Spleen (tissue), 13 donors: ENCODE data around the gene ZNF839. TPM values are rescaled to one million over a fixed set of nuclear protein-coding genes. Genes with fewer than 3 reads are reported as not detected.

Source experiments
- DNase-seq: peaks from one replicate; pipeline ENCODE4 v3.0.0-alpha.2; 2020
- H3K27ac ChIP-seq, 8 donors: fragments of 200-600 bp; sonication (generic) in 7 of 8; 1 replicate in 4 of 8; 2 replicates in 4 of 8; pipeline versions ENCODE4 v1.5.0 to v1.8.0; 2016 to 2021; ENCODE audit warnings: inconsistent platforms in 4 of 8, mild to moderate bottlenecking in 4 of 8, moderate library complexity in 1 of 8
- H3K27me3 ChIP-seq, 7 donors: fragments of 200-600 bp; sonication (generic) in 6 of 7; replicated peaks in 1 of 7; 1 replicate in 4 of 7; 2 replicates in 3 of 7; pipeline versions ENCODE4 v1.5.0 to v1.8.0; 2016 to 2021; ENCODE audit warnings: inconsistent platforms in 3 of 7, mild to moderate bottlenecking in 1 of 7
- H3K36me3 ChIP-seq, 6 donors: fragments of 200-600 bp; sonication (generic) in 5 of 6; 1 replicate in 4 of 6; 2 replicates in 2 of 6; pipeline versions ENCODE4 v1.5.0 to v1.8.0; 2016 to 2021; ENCODE audit warnings: inconsistent platforms in 2 of 6
- H3K4me1 ChIP-seq, 6 donors: fragments of 200-600 bp; sonication (generic) in 5 of 6; 1 replicate in 3 of 6; 2 replicates in 3 of 6; pipeline versions ENCODE4 v1.5.0 to v1.8.0; 2016 to 2021; ENCODE audit warnings: inconsistent platforms in 3 of 6
- H3K4me3 ChIP-seq, 8 donors: fragments of 200-600 bp; sonication (generic) in 7 of 8; 1 replicate in 4 of 8; 2 replicates in 4 of 8; pipeline versions ENCODE4 v1.5.0 to v1.8.0; 2016 to 2021; ENCODE audit warnings: inconsistent platforms in 4 of 8, mild to moderate bottlenecking in 4 of 8, moderate library complexity in 2 of 8
- H3K9me3 ChIP-seq, 8 donors: fragments of 200-600 bp; sonication (generic) in 7 of 8; 1 replicate in 4 of 8; 2 replicates in 4 of 8; pipeline versions ENCODE4 v1.5.0 to v1.8.0; 2016 to 2021; ENCODE audit warnings: inconsistent platforms in 4 of 8
- CTCF ChIP-seq, 11 experiments: fragments of 200-600 bp in 7 of 11; fragments of 450-650 bp in 4 of 11; sonication (generic) in 4 of 11; IDR thresholded peaks in 8 of 11; conservative IDR thresholded peaks in 3 of 11; 1 replicate in 7 of 11; 2 replicates in 4 of 11; pipeline versions ENCODE4 v1.4.0 to v1.8.0; 2016 to 2021; ENCODE audit warnings: antibody characterized with exemption in 11 of 11, inconsistent platforms in 4 of 11, mild to moderate bottlenecking in 1 of 11
- POLR2A ChIP-seq, 3 donors: fragments of 450-650 bp; IDR thresholded peaks; one replicate each; pipeline ENCODE4 v1.5.1; 2017; ENCODE audit warnings: antibody characterized with exemption in 3 of 3, mild to moderate bottlenecking in 1 of 3
- POLR2AphosphoS5 ChIP-seq, 3 donors: sonication (generic); formaldehyde crosslinking; IDR thresholded peaks; one replicate each; pipeline ENCODE4 v1.5.1; 2017; ENCODE audit warnings: antibody characterized with exemption in 3 of 3
- WGBS, 5 donors: extraction: QIAGEN DNeasy Blood & Tissue Kit in 3 of 5; methylation state at CpG; one replicate each; pipeline versions ENCODE4 v1.1.5 to v1.1.7; 2013 to 2018; 5-methylcytosine and 5-hydroxymethylcytosine counted together
- intact Hi-C: fragments of 100-400 bp; cut with DNase I; formaldehyde crosslinking; loops from one replicate; pipeline ENCODE4 v1.15.0; 2023; ENCODE audit warnings: low total_unique reads
- long read RNA-seq, 2 donors: transcript quantifications; one replicate each; lab custom pipeline, GENCODE V29; 2026
- polyA plus RNA-seq, 3 donors: library from polyadenylated mRNA; stranded (reverse); fragments of 200-250 nt; gene quantifications; one replicate each; pipeline ENCODE4 v1.2.1, GENCODE V29; 2013
- total RNA-seq, 7 donors: library from RNA; depleted of rRNA in 3 of 7; stranded (reverse); fragments of >200 nt in 3 of 7; fragmentation: NEBNext Ultra II Directional in 4 of 7; extraction: Animal tissue kit (Norgen Biotek cat#: 25700) in 4 of 7; gene quantifications; one replicate each; pipeline versions ENCODE4 v1.1.0 to v1.2.1, GENCODE V29; 2016 to 2021
- donor health status: healthy with polysubstance abuse.
- donor health status: DM: no; HTN: no; CAD: no; lungs with moderate emphysema.
- donor health status: DM: no; HTN: no; CAD: no.
- donor health status: Bipolar disorder and iron deficiency.
- donor health status: healthy.
- donor health status: DM: no; HTN: no; CAD: no.
- donor health status: DM: yes; HTN: yes; CAD: no.

ZNF839 gene
- 10 to 100 TPM; 12.9 to 22.5 (median 17.2) TPM for total RNA-seq
- polyA plus RNA-seq = 10 to 100 TPM; 10.3 to 28.5 (median 18.6) TPM
- long read RNA-seq, donor 1 = 0 reads
- long read RNA-seq, donor 2, partial matches to known transcripts = 0 of 1 reads
- long read RNA-seq, donor 2, other reads (novel, unspliced or antisense) = 0 of 1 reads

- 0 to 1% (median 0%) methylated on average over 17 to 71 of the region's 71 CpGs for WGBS, 5 donors
- Histone ChIP-seq H3K27me3 (no peaks in the 10 kb centered on the region), H3K27ac (peak within 1 kb of the TSS; percentile 92 to 98 (median 95)), H3K4me3 (peak within 1 kb of the TSS; percentile 60 to 88 (median 70)), H3K9me3 (no peaks in the 10 kb centered on the region), H3K4me1 (peaks cover 15 to 83% (median 53%) of the 10 kb centered on the region in 6 donors), H3K36me3 (peaks cover 0 to 9% (median 0%) of the 10 kb centered on the region in 6 donors)
- peak; percentile 98 for DNase-seq
- intact Hi-C loops = loop anchor here (10.0 kb wide), 2 partner anchors 85 to 225 kb away; no protein-coding TSS in a partner anchor
- TF ChIP-seq POLR2AphosphoS5 (IDR thresholded peaks at IDR 0.05) = peak; percentile 82 to 91 (median 88)
- TF ChIP-seq POLR2A (IDR thresholded peaks at IDR 0.05) = no peak
Observed at GRCh38 chr14:102319351-102320032, at the start of gene ZNF839. Gene ZNF839, plus strand, starts transcription at chr14:102319746. Its CDS starts 20 bp downstream, at chr14:102319766.

GRCh38 chr14:102272392-102272791, 47.2 kb upstream of the ZNF839 start:
- no peaks in the 10 kb centered on the region for H3K36me3 ChIP-seq
- H3K9me3 ChIP-seq = no peaks in the 10 kb centered on the region
- H3K27ac ChIP-seq = no peak overlapping the region
- intact Hi-C loops = no loop called here
- no peak for DNase-seq
- no peaks in the 10 kb centered on the region for H3K27me3 ChIP-seq
- TF ChIP-seq CTCF (IDR thresholded peaks at IDR 0.05 in 8 of 11, conservative IDR thresholded peaks at IDR 0.05 in 3 of 11) (no peak), POLR2A (IDR thresholded peaks at IDR 0.05) (no peak), POLR2AphosphoS5 (IDR thresholded peaks at IDR 0.05) (no peak)
- H3K4me1 ChIP-seq = no peaks in the 10 kb centered on the region
- no peak overlapping the region for H3K4me3 ChIP-seq
- WGBS, 5 donors = 75 to 86% (median 80%) methylated on average over 5 of the region's 5 CpGs

- no peak overlapping the region for H3K27ac ChIP-seq
- H3K4me1 ChIP-seq = no peaks in the 10 kb centered on the region
- DNase-seq = no peak
- intact Hi-C loops = no loop called here
- no peaks in the 10 kb centered on the region for H3K9me3 ChIP-seq
- no peaks in the 10 kb centered on the region for H3K36me3 ChIP-seq
- H3K27me3 ChIP-seq = no peaks in the 10 kb centered on the region
- WGBS, 5 donors = 92 to 97% (median 95%) methylated on average over 7 of the region's 7 CpGs
- TF ChIP-seq CTCF (IDR thresholded peaks at IDR 0.05 in 8 of 11, conservative IDR thresholded peaks at IDR 0.05 in 3 of 11) (no peak), POLR2AphosphoS5 (IDR thresholded peaks at IDR 0.05) (no peak), POLR2A (IDR thresholded peaks at IDR 0.05) (no peak)
- H3K4me3 ChIP-seq = no peak overlapping the region
Observed at GRCh38 chr14:102275866-102276265, 43.7 kb upstream of the ZNF839 start.

GRCh38 chr14:102277874-102278630, 41.5 kb upstream of the ZNF839 start:
- H3K9me3 ChIP-seq = no peaks in the 10 kb centered on the region
- H3K4me1 ChIP-seq = no peaks in the 10 kb centered on the region
- H3K4me3 ChIP-seq = no peak overlapping the region
- H3K36me3 ChIP-seq = no peaks in the 10 kb centered on the region
- no peaks in the 10 kb centered on the region for H3K27me3 ChIP-seq
- TF ChIP-seq CTCF (IDR thresholded peaks at IDR 0.05 in 8 of 11, conservative IDR thresholded peaks at IDR 0.05 in 3 of 11) = no peak
- TF ChIP-seq POLR2A (IDR thresholded peaks at IDR 0.05) = no peak
- TF ChIP-seq POLR2AphosphoS5 (IDR thresholded peaks at IDR 0.05) = no peak
- WGBS, 5 donors = 75 to 90% (median 84%) methylated on average over 7 of the region's 7 CpGs
- DNase-seq = no peak
- no peak overlapping the region for H3K27ac ChIP-seq
- intact Hi-C loops = no loop called here
